GM21526 (cell line): ENCODE data around the gene PSMD14.
"Not testable (repeated sequence)": the region's sequence is repeated elsewhere in the genome, so short reads cannot be mapped to it uniquely, and the experiment has no call there.

Experiments
- ATAC-seq: cut with Tn5 transposase; IDR thresholded peaks from one replicate; pipeline ENCODE4 v1.9.1; 2021; ENCODE audit warnings: moderate library complexity; ENCODE audit not compliant: unreplicated experiment, low FRiP score

Gene PSMD14

DNA sequence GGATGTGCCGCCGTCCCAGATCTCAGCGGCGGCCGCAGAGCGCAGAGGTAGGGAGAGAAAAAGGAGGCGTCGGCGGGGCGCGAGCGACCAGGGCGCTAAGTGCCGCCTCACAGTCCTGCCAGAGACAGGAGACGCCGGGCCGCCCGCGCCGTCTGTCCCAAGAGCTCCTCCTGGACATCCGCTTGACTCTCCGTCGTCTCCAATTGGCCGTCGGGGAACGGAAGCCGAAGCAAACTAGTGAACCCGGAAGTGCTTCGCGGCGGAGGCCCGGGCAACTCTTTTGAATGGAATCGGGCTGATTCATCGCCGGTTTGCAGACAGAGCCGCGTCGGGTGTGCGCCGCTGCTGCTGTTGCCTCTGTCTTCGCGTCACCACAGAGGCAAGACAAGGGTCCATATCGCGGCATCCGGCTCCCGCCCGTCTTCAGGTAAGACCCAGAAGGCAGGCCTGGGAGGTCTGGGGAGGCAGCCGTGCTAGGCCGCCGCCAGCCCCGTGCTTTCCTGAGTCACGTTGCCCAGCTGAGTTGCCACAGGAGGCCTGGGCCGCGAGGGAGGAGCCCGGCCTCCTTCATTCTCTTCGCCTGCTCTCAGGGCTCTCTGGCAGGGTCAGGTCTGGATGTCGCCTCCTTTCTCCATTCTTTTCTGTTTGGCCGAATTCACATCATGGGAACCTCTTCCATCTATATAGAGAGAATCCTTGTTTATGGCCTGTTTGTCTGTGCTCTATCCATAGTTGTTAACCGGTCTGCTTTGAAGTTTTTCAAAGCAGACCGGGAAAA, at the start of gene PSMD14:
TSS of gene PSMD14 (plus strand) at position 248 of the 778 bp plus-strand sequence. CDS start 10,401 bp downstream, outside the sequence.
- ATAC-seq = peak; percentile 98

DNA sequence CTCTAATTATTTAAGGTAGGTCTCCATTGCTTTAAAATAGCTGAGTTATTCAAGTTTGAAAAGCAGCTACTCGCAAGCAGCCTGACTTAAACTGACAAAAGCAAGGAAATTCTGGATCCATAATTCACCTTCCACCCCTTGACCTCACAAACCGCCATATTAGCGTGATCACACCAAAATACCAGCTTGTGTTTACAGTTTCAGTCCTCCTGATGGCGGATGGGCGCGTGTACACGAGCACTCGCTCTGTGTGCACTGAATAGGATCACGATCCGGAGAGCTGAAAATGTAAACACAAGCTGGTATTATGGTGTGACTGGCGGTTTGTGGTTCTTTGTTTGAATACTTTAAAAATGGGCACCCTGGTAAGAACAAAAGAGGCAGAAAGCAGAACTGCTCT, 42.4 kb upstream of the PSMD14 start:
- no peak for ATAC-seq

DNA sequence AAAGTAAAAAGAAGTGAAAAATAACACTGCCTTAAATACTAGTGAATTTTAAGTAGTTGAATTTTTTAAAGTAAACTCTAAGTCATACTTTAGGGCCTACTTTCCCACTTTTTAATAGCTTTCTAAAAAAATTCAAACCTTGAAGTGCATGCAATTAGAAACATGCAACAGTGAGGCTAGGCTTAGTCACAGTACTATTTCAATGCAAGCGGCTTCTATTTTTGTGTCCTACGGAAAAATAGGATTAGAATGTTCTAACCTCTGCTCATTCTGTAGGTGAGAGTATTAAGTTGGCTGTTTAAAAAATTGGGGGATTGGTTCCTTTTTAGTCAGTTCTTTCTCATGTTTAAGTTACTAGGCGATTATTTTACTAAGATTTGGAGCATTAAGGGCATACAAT, 39.1 kb upstream of the PSMD14 start:
- no peak for ATAC-seq

GRCh38 chr2:161273038-161273760, 35.0 kb upstream of the PSMD14 start:
- peak; percentile 84 for ATAC-seq

GRCh38 chr2:161278564-161279229, 29.5 kb upstream of the PSMD14 start:
- not testable (repeated sequence) for ATAC-seq

- ATAC-seq = not testable (repeated sequence)
Observed at GRCh38 chr2:161279230-161279815, 28.9 kb upstream of the PSMD14 start.

DNA sequence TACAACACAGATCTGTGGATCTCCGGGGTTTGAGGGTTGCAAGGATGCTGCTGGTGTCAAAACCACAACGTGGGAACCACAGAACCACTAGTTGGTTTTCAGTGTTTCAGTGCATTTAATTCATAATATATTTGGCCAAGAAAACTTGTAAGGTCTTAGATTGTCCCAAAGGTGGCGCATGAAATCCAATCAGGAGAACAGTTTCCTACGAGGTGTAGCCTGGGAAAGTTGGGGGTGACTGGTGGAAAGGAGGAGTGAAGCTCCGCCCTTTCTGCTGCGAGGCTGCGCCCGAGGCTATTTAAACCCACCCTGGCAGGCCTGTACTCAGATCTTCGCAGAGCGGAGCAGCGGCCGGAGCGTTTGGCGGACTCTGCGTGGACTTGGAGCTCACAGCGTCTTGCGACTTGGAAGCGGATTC, 27.3 kb upstream of the PSMD14 start:
- not testable (repeated sequence) for ATAC-seq

GRCh38 chr2:161281615-161282310, 26.5 kb upstream of the PSMD14 start:
- ATAC-seq = not testable (repeated sequence)

DNA sequence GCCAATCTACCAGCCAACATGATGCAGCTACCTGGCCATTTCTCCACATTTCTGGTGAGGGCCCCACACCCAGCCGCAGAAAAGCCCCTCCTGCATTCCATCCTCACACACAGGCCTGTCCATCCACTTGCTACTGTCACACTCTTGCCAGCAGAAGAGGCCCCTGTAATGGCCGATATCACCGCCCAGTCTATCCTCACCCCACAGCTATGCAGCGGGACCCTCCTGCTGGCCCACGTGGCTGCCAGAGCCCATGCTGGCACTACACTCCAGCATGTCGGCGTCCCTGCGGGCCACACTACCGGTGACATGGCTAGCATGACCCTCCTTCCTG, 25.9 kb upstream of the PSMD14 start:
- not testable (repeated sequence) for ATAC-seq

DNA sequence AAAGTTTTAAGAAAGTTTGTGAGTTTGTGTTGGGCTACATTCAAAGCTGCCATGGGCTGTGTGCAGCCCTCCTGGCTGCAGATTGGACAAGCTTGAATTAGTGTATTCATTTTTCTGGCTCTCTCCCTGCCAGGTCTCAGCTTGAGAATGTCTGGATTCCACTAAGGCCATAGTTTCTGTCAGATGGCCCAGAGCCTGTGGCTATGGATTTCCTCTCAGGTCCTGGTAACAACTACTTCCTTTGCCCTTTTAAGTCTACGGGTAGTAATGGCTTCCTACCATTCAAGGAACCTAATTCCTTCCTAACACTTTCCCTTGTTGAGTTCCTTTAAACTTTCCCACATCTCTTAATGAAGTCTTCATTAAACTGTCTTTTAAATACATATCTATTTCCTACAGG, 24.3 kb upstream of the PSMD14 start:
- ATAC-seq = no peak

- no peak for ATAC-seq
Observed at GRCh38 chr2:161303535-161304050, 4.6 kb upstream of the PSMD14 start.

- ATAC-seq = no peak
Observed at GRCh38 chr2:161306919-161307318, 1.3 kb upstream of the PSMD14 start.

DNA sequence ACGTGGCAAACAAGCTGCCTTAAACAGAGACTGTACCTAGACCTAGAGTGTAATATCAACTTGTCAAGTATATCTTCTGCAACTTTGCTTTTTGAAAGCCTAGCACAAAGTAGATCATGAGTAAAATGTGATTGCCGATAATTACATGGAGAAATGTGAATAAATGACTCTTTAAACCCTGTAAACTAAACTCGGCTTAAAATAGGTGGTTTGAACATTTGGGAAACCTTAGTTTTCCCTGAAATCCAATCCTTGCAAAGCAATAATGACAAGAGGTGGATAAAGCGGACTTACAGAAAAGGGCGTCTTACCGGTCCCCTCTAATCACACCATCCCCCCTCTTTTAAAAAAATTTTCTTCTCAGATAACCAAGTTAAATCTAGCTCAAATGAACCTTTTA, 549 bp upstream of the PSMD14 start:
- ATAC-seq = no peak

- no peak for ATAC-seq
Observed at GRCh38 chr2:161312996-161313395, 4.8 kb downstream of the PSMD14 start.

DNA sequence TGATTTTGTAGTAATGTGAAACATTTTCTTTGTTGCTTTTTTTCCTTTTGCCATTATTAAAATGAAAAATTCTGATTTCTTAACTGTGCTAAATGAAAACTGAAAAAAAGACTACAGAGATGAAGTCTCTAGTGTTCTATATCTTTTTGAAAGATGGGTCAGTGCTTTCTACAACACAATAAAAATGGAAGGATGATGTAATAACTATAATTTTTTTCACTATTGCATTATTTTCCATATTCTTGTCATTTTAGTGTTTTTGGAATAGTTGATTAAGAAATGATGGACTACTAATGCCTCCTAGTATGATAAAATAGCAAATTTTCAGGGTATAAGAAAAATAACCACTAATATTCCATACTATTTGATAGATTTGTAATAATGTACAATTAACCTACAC, 7.2 kb downstream of the PSMD14 start:
- no peak for ATAC-seq

GRCh38 chr2:161316701-161317100, 8.5 kb downstream of the PSMD14 start:
- no peak for ATAC-seq

DNA sequence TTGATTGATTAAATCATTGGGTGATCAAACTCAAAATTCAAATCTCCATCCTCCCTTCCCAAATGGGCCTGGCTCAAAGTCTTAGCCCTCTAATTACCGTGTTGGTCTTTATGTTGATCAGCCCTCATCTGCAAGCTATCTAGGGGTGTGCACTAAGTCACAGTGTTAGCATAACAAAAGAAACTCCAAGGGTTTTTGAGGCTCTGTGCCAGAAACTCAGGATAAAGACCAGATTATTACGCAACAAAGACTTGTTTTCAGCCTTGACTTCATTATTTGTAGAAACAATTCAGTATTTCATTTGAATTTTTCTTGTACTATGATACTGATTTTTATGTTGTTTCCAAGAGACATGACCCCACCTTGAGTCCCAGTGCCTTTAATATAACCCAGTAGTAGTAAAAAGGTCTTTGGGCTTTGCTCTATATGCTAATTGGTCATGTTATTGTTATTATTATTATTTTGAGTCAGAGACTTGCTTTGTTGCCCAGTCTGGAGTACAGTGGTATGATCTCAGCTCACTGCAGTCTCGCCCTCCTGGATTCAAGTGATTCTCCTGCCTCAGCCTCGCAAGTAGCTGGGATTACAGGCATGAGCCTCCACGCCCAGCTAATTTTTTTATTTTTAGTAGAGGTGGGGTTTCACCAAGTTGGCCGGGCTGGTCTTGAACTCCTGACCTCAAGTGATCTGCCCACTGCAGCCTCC, 13.9 kb downstream of the PSMD14 start:
- no peak for ATAC-seq

GRCh38 chr2:161324876-161325275, 16.7 kb downstream of the PSMD14 start:
- ATAC-seq = no peak

DNA sequence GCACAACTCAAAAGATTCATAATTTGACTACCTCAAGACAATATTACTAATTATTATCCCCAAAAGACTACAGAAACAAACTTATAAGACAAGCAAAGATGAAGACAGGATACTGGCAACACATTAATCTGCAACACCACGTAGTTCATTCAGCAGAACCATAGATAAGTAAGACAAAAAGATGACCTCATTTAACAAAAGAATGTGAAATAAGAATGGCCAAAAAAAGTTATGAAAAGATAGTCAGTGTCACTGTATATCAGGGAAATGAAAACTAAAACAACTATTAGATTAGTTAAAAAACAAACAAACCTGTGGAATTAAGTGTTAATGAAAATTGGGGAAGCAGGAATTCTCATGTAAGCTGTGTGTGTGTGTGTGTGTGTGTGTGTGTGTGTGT, 19.4 kb downstream of the PSMD14 start:
- no peak for ATAC-seq
